Upper lobe of left lung (tissue), 6 donors: ENCODE data around the gene PRKG1. TPM values are rescaled to one million over a fixed set of nuclear protein-coding genes. Genes with fewer than 3 reads are reported as not detected.

ENCODE experiments used
- ATAC-seq, 2 donors: fragments of 200-7000 bp; cut with Tn5 transposase; one replicate each; pipeline ENCODE4 v1.9.1; 2022; ENCODE audit warnings: mild to moderate bottlenecking in 2 of 2, moderate library complexity in 2 of 2; ENCODE audit not compliant: low FRiP score in 2 of 2
- DNase-seq, 2 donors: peaks; one replicate each; pipeline ENCODE4 v3.0.0-alpha.2; 2019 to 2020
- H3K27ac ChIP-seq, 4 donors: fragments of 200-600 bp; sonication (generic); one replicate each; pipeline ENCODE4 v1.5.1; 2016 to 2019
- H3K27me3 ChIP-seq, 4 donors: fragments of 200-600 bp; sonication (generic); one replicate each; pipeline ENCODE4 v1.5.1; 2017 to 2019
- H3K36me3 ChIP-seq, 4 donors: fragments of 200-600 bp; sonication (generic); one replicate each; pipeline ENCODE4 v1.5.1; 2016 to 2019
- H3K4me1 ChIP-seq, 4 donors: fragments of 200-600 bp; sonication (generic); one replicate each; pipeline ENCODE4 v1.5.1; 2018 to 2019
- H3K4me3 ChIP-seq, 4 donors: fragments of 200-600 bp; sonication (generic); one replicate each; pipeline ENCODE4 v1.5.1; 2017 to 2019; ENCODE audit warnings: mild to moderate bottlenecking in 2 of 4, moderate library complexity in 1 of 4
- H3K9me3 ChIP-seq, 4 donors: fragments of 200-600 bp; sonication (generic); one replicate each; pipeline ENCODE4 v1.5.1; 2018 to 2019
- EP300 ChIP-seq, 4 donors: sonication (generic); formaldehyde crosslinking; IDR thresholded peaks; one replicate each; pipeline ENCODE4 v1.5.1; 2017; ENCODE audit warnings: antibody characterized with exemption in 4 of 4, control low read depth in 2 of 4
- POLR2A ChIP-seq, 4 donors: fragments of 450-650 bp; IDR thresholded peaks; one replicate each; pipeline ENCODE4 v1.5.1; 2016 to 2017; ENCODE audit warnings: antibody characterized with exemption in 4 of 4, mild to moderate bottlenecking in 2 of 4
- POLR2AphosphoS5 ChIP-seq, 2 donors: sonication (generic); formaldehyde crosslinking; IDR thresholded peaks; one replicate each; pipeline ENCODE4 v1.5.1; 2017; ENCODE audit warnings: antibody characterized with exemption in 2 of 2
- WGBS, 2 donors: methylation state at CpG; one replicate each; pipeline ENCODE4 v1.1.5; 2017 to 2018; 5-methylcytosine and 5-hydroxymethylcytosine counted together
- total RNA-seq, 6 donors: library from RNA; depleted of rRNA in 4 of 6; stranded (reverse); fragments of >200 nt in 4 of 6; gene quantifications; one replicate each; pipeline versions ENCODE4 v1.1.0 to v1.2.1, GENCODE V29; 2016 to 2021
- TF ChIP-seq, protein P1 (sequence below), 6 experiments: fragments of 450-650 bp in 4 of 6; fragments of 200-600 bp in 2 of 6; sonication (generic) in 2 of 6; IDR thresholded peaks; one replicate each; pipeline ENCODE4 v1.5.1; 2016 to 2019; ENCODE audit warnings: antibody characterized with exemption in 6 of 6
- donor health status: DM: no; HTN: no; CAD: no; lungs with moderate emphysema.
- donor health status: DM: no; HTN: yes; CAD: no; lungs with severe emphysema.

PRKG1 gene
- total RNA-seq, 6 donors from 2014 or later = 12.9 to 43.0 (median 25.0) TPM

DNA sequence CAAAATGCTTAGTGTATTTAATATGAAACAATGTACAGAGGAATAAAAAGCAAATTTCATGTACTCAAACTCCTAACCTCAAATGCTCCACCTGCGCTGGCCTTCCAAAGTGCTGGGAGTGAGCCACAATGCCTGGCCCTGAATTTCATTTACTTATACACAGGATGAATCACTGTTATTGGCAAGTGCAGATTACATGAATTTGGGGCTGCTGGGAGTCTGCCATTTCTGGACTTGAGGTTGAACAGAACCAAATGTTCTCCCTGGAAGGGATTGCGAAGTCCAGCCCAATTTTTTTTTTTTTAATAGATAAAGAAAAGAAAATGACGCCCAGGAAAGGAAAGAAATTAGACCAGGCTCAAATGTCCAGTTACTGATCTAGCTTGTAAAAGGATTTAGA, 631.9 kb downstream of the PRKG1 start:
- no peaks in the 10 kb centered on the region for H3K9me3 ChIP-seq
- no peaks in the 10 kb centered on the region for H3K27me3 ChIP-seq
- no peak overlapping the region for H3K4me3 ChIP-seq
- H3K27ac ChIP-seq = peak overlapping the region in 1 of 4 donors; percentile 61
- no peak for DNase-seq
- H3K4me1 ChIP-seq = peaks cover 0 to 4% (median 0%) of the 10 kb centered on the region in 4 donors
- no peaks in the 10 kb centered on the region for H3K36me3 ChIP-seq
- ATAC-seq = peak in 1 of 2 donors; percentile 92
- no peak for TF ChIP-seq EP300 (IDR thresholded peaks at IDR 0.05)
- TF ChIP-seq POLR2AphosphoS5 (IDR thresholded peaks at IDR 0.05) = no peak
- TF ChIP-seq POLR2A (IDR thresholded peaks at IDR 0.05) = no peak
- TF ChIP-seq, protein P1, sequence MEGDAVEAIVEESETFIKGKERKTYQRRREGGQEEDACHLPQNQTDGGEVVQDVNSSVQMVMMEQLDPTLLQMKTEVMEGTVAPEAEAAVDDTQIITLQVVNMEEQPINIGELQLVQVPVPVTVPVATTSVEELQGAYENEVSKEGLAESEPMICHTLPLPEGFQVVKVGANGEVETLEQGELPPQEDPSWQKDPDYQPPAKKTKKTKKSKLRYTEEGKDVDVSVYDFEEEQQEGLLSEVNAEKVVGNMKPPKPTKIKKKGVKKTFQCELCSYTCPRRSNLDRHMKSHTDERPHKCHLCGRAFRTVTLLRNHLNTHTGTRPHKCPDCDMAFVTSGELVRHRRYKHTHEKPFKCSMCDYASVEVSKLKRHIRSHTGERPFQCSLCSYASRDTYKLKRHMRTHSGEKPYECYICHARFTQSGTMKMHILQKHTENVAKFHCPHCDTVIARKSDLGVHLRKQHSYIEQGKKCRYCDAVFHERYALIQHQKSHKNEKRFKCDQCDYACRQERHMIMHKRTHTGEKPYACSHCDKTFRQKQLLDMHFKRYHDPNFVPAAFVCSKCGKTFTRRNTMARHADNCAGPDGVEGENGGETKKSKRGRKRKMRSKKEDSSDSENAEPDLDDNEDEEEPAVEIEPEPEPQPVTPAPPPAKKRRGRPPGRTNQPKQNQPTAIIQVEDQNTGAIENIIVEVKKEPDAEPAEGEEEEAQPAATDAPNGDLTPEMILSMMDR (IDR thresholded peaks at IDR 0.05) = no peak
- 72 to 77% methylated on average over 3 of the region's 3 CpGs for WGBS, 2 donors

DNA sequence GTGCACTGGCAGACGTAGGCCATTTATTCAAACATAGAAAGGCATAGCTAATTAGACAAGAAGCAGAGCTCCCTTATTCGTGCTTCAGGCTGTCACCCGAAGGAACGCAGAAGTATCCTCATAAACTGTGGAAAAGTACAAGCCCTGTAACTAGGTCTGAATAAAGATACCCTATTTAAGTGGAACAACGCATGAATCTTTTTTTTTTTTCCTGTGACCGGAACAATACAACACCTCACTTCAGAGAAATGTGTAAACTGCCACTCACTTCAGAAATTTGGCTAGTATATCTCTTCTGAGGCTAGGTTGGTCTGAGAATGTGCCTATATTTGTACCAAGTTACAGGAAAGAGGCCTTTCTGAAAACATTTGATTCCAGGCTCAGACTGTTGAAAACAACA, 633.1 kb downstream of the PRKG1 start:
- H3K4me3 ChIP-seq = no peak overlapping the region
- ATAC-seq = no peak
- H3K9me3 ChIP-seq = no peaks in the 10 kb centered on the region

DNA sequence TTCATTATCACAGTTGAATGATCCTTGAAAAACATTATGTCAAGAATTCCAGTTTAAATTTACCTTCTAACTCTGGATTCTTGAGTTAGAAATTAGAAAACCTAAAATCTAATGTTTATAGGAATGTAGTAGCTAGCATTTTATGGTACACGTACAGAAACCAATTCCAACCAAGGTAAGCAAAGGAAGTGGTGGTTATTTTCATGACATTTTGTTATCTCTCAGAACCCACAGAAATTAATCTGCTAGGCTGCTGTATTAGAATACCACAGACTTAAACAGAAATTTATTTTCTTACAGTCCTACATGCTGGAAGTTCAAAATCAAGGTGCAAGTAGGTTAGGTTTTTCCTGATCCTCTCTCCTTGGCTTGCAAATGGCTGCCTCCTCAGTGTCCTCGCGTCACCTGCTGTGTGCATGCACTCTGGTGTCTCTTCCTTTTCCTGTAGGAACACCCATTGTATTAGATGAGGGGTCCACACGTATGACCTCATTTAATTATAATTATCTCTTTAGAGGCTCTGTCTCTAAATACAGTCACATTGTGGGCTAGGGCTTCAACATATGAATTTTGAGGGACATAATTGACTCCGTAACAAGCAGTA, 633.6 kb downstream of the PRKG1 start:
- Histone ChIP-seq H3K4me3 (no peak overlapping the region), H3K27me3 (no peaks in the 10 kb centered on the region), H3K36me3 (no peaks in the 10 kb centered on the region), H3K9me3 (no peaks in the 10 kb centered on the region), H3K4me1 (peaks cover 0 to 4% (median 0%) of the 10 kb centered on the region in 4 donors), H3K27ac (no peak overlapping the region)
- WGBS, 2 donors = 78 to 92% methylated on average over 5 of the region's 5 CpGs
- ATAC-seq (no peak), DNase-seq (no peak)
- TF ChIP-seq POLR2AphosphoS5 (IDR thresholded peaks at IDR 0.05) (no peak), EP300 (IDR thresholded peaks at IDR 0.05) (no peak), POLR2A (IDR thresholded peaks at IDR 0.05) (no peak)
- TF ChIP-seq, protein P1 (IDR thresholded peaks at IDR 0.05) = no peak

More for the DNA sequence above, 633.1 kb downstream of the PRKG1 start:
- Histone ChIP-seq H3K4me1 (peaks cover 0 to 4% (median 0%) of the 10 kb centered on the region in 4 donors), H3K36me3 (no peaks in the 10 kb centered on the region), H3K27ac (peak overlapping the region in 1 of 4 donors; percentile 23), H3K27me3 (no peaks in the 10 kb centered on the region)
- no peak for TF ChIP-seq POLR2A (IDR thresholded peaks at IDR 0.05)
- TF ChIP-seq, protein P1 (IDR thresholded peaks at IDR 0.05) = no peak
- no peak for TF ChIP-seq POLR2AphosphoS5 (IDR thresholded peaks at IDR 0.05)
- no peak for TF ChIP-seq EP300 (IDR thresholded peaks at IDR 0.05)
- no peak for DNase-seq
- WGBS, 2 donors = 81 to 86% methylated on average over 6 of the region's 6 CpGs

DNA sequence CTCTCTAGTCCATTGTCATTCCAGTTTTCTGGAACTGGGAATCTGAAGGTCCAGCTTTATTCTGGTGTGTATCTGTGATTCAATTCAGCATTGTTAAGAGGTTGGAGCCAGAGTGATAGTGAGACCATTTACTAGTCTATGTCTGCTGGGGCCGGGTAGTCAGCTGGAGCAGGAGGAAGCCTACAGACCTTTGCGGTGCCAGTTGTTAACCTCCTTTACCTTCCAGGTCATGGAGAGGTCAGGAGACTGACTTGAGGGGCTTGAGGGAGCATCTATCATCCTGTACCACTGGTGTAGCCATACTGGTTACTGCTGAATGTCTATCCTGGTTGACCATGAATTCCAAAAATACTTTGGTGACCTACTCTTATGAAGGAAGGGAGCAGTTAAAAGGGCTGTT, 634.3 kb downstream of the PRKG1 start:
- H3K27ac ChIP-seq = no peak overlapping the region
- DNase-seq = no peak

More for the DNA sequence above, 634.3 kb downstream of the PRKG1 start:
- TF ChIP-seq POLR2AphosphoS5 (IDR thresholded peaks at IDR 0.05) (no peak), EP300 (IDR thresholded peaks at IDR 0.05) (no peak), POLR2A (IDR thresholded peaks at IDR 0.05) (no peak)
- TF ChIP-seq, protein P1 (IDR thresholded peaks at IDR 0.05) = no peak
- no peaks in the 10 kb centered on the region for H3K9me3 ChIP-seq
- peaks cover 0 to 4% (median 0%) of the 10 kb centered on the region in 4 donors for H3K4me1 ChIP-seq
- H3K36me3 ChIP-seq = no peaks in the 10 kb centered on the region
- H3K4me3 ChIP-seq = no peak overlapping the region
- no peak for ATAC-seq
- 79 to 100% methylated on average over 2 of the region's 2 CpGs for WGBS, 2 donors
- H3K27me3 ChIP-seq = no peaks in the 10 kb centered on the region
